ENCODE measurements around the gene PLXNB2.

Gene PLXNB2

GRCh38 chr22:50283821-50284220 lies 23.6 kb downstream of the PLXNB2 start:
- Mint-ChIP-seq H3K27me3 (no peaks in the 10 kb centered on the region), H3K27ac (ENCODE audit: low read depth) (no peak overlapping the region), H3K36me3 (ENCODE audit: insufficient read depth) (peaks cover 2% of the 10 kb centered on the region), H3K4me1 (no peaks in the 10 kb centered on the region), H3K4me3 (no peak overlapping the region), H3K9me3 (no peaks in the 10 kb centered on the region)
- ATAC-seq (replicated peaks; ENCODE audit: extremely low read depth, poor library complexity, severe bottlenecking) (no peak), DNase-seq (ENCODE audit: low spot score in 2 of 2) (no peak)

- Mint-ChIP-seq H3K4me3 (no peak overlapping the region), H3K9me3 (no peaks in the 10 kb centered on the region), H3K27ac (ENCODE audit: low read depth) (no peak overlapping the region), H3K36me3 (ENCODE audit: insufficient read depth) (peaks cover 2% of the 10 kb centered on the region), H3K27me3 (no peaks in the 10 kb centered on the region), H3K4me1 (no peaks in the 10 kb centered on the region)
- DNase-seq (ENCODE audit: low spot score in 2 of 2): no peak
- ATAC-seq (replicated peaks; ENCODE audit: extremely low read depth, poor library complexity, severe bottlenecking): no peak
Observed at GRCh38 chr22:50282361-50283155, 24.9 kb downstream of the PLXNB2 start.

- Mint-ChIP-seq H3K36me3 (ENCODE audit: insufficient read depth) (peaks cover 2% of the 10 kb centered on the region), H3K27me3 (no peaks in the 10 kb centered on the region), H3K9me3 (no peaks in the 10 kb centered on the region), H3K27ac (ENCODE audit: low read depth) (no peak overlapping the region), H3K4me3 (no peak overlapping the region), H3K4me1 (no peaks in the 10 kb centered on the region)
- ATAC-seq (replicated peaks; ENCODE audit: extremely low read depth, poor library complexity, severe bottlenecking) (no peak), DNase-seq (ENCODE audit: low spot score in 2 of 2) (no peak)
Observed at GRCh38 chr22:50281957-50282356, 25.5 kb downstream of the PLXNB2 start.

- DNase-seq (ENCODE audit: low spot score in 2 of 2): no peak
- ATAC-seq (replicated peaks; ENCODE audit: extremely low read depth, poor library complexity, severe bottlenecking): no peak
- Mint-ChIP-seq H3K27ac (ENCODE audit: low read depth) (no peak overlapping the region), H3K9me3 (no peaks in the 10 kb centered on the region), H3K4me1 (no peaks in the 10 kb centered on the region), H3K36me3 (ENCODE audit: insufficient read depth) (peaks cover 4% of the 10 kb centered on the region), H3K27me3 (no peaks in the 10 kb centered on the region), H3K4me3 (no peak overlapping the region)
Observed at GRCh38 chr22:50281384-50281760, 26.1 kb downstream of the PLXNB2 start.

GRCh38 chr22:50280708-50281383 lies 26.6 kb downstream of the PLXNB2 start:
- Mint-ChIP-seq H3K4me1 (no peaks in the 10 kb centered on the region), H3K4me3 (no peak overlapping the region), H3K9me3 (no peaks in the 10 kb centered on the region), H3K27ac (ENCODE audit: low read depth) (no peak overlapping the region), H3K27me3 (no peaks in the 10 kb centered on the region), H3K36me3 (ENCODE audit: insufficient read depth) (peaks cover 6% of the 10 kb centered on the region)
- ATAC-seq (replicated peaks; ENCODE audit: extremely low read depth, poor library complexity, severe bottlenecking): no peak
- no peak for DNase-seq (ENCODE audit: low spot score in 2 of 2)

GRCh38 chr22:50280022-50280707 lies 27.3 kb downstream of the PLXNB2 start:
- Mint-ChIP-seq H3K4me1 (no peaks in the 10 kb centered on the region), H3K27ac (ENCODE audit: low read depth) (no peak overlapping the region), H3K4me3 (no peak overlapping the region), H3K9me3 (no peaks in the 10 kb centered on the region), H3K36me3 (ENCODE audit: insufficient read depth) (peaks cover 8% of the 10 kb centered on the region), H3K27me3 (no peaks in the 10 kb centered on the region)
- ATAC-seq (replicated peaks; ENCODE audit: extremely low read depth, poor library complexity, severe bottlenecking): no peak
- no peak for DNase-seq (ENCODE audit: low spot score in 2 of 2)

GRCh38 chr22:50278956-50279619 lies 28.4 kb downstream of the PLXNB2 start:
- Mint-ChIP-seq H3K9me3 (no peaks in the 10 kb centered on the region), H3K4me3 (no peak overlapping the region), H3K27me3 (no peaks in the 10 kb centered on the region), H3K4me1 (peaks cover 2% of the 10 kb centered on the region), H3K36me3 (ENCODE audit: insufficient read depth) (peaks cover 8% of the 10 kb centered on the region), H3K27ac (ENCODE audit: low read depth) (no peak overlapping the region)
- DNase-seq (ENCODE audit: low spot score in 2 of 2) (no peak), ATAC-seq (replicated peaks; ENCODE audit: extremely low read depth, poor library complexity, severe bottlenecking) (no peak)

- ATAC-seq (replicated peaks; ENCODE audit: extremely low read depth, poor library complexity, severe bottlenecking) (no peak), DNase-seq (ENCODE audit: low spot score in 2 of 2) (no peak)
- peaks cover 8% of the 10 kb centered on the region for H3K36me3 Mint-ChIP-seq (ENCODE audit: insufficient read depth)
- no peak overlapping the region for H3K27ac Mint-ChIP-seq (ENCODE audit: low read depth)
- no peak overlapping the region for H3K4me3 Mint-ChIP-seq
- H3K9me3 Mint-ChIP-seq: no peaks in the 10 kb centered on the region
- H3K4me1 Mint-ChIP-seq: peaks cover 7% of the 10 kb centered on the region
- no peaks in the 10 kb centered on the region for H3K27me3 Mint-ChIP-seq
Observed at GRCh38 chr22:50278461-50278860, 29.0 kb downstream of the PLXNB2 start.

GRCh38 chr22:50277761-50278160 lies 29.7 kb downstream of the PLXNB2 start:
- Mint-ChIP-seq H3K27ac (ENCODE audit: low read depth) (no peak overlapping the region), H3K4me3 (no peak overlapping the region), H3K9me3 (no peaks in the 10 kb centered on the region), H3K36me3 (ENCODE audit: insufficient read depth) (peaks cover 8% of the 10 kb centered on the region), H3K4me1 (peaks cover 7% of the 10 kb centered on the region), H3K27me3 (no peaks in the 10 kb centered on the region)
- no peak for DNase-seq (ENCODE audit: low spot score in 2 of 2)
- ATAC-seq (replicated peaks; ENCODE audit: extremely low read depth, poor library complexity, severe bottlenecking): no peak

- Mint-ChIP-seq H3K27me3 (no peaks in the 10 kb centered on the region), H3K9me3 (no peaks in the 10 kb centered on the region), H3K27ac (ENCODE audit: low read depth) (no peak overlapping the region), H3K4me1 (peaks cover 7% of the 10 kb centered on the region), H3K36me3 (ENCODE audit: insufficient read depth) (peaks cover 8% of the 10 kb centered on the region), H3K4me3 (no peak overlapping the region)
- peak in 1 of 2 donors; percentile 28 for DNase-seq (ENCODE audit: low spot score in 2 of 2)
- peak; percentile 77 for ATAC-seq (replicated peaks; ENCODE audit: extremely low read depth, poor library complexity, severe bottlenecking)
Observed at GRCh38 chr22:50276143-50276542, 31.3 kb downstream of the PLXNB2 start.

GRCh38 chr22:50275181-50276055 lies 32.0 kb downstream of the PLXNB2 start:
- H3K9me3 Mint-ChIP-seq: no peaks in the 10 kb centered on the region
- ATAC-seq (replicated peaks; ENCODE audit: extremely low read depth, poor library complexity, severe bottlenecking) (no peak), DNase-seq (ENCODE audit: low spot score in 2 of 2) (no peak)
- peaks cover 7% of the 10 kb centered on the region for H3K4me1 Mint-ChIP-seq
- no peak overlapping the region for H3K4me3 Mint-ChIP-seq
- H3K27ac Mint-ChIP-seq (ENCODE audit: low read depth): no peak overlapping the region
- H3K36me3 Mint-ChIP-seq (ENCODE audit: insufficient read depth): peaks cover 8% of the 10 kb centered on the region
- no peaks in the 10 kb centered on the region for H3K27me3 Mint-ChIP-seq

GRCh38 chr22:50274771-50275170 lies 32.7 kb downstream of the PLXNB2 start:
- Mint-ChIP-seq H3K4me3 (no peak overlapping the region), H3K27me3 (no peaks in the 10 kb centered on the region), H3K27ac (ENCODE audit: low read depth) (no peak overlapping the region), H3K4me1 (peaks cover 7% of the 10 kb centered on the region), H3K9me3 (no peaks in the 10 kb centered on the region), H3K36me3 (ENCODE audit: insufficient read depth) (peaks cover 8% of the 10 kb centered on the region)
- ATAC-seq (replicated peaks; ENCODE audit: extremely low read depth, poor library complexity, severe bottlenecking) (no peak), DNase-seq (ENCODE audit: low spot score in 2 of 2) (no peak)

All from central memory CD8-positive, alpha-beta T cell (primary cell).